Measurements from ENCODE around the gene ITPKB.

Gene ITPKB

GRCh38 chr1:226638001-226638601 lies 101.0 kb downstream of the ITPKB start:
- no peaks in the 10 kb centered on the region for H3K27me3 ChIP-seq (ENCODE audit: insufficient read depth, poor library complexity, severe bottlenecking)
- no peak overlapping the region for H3K27ac ChIP-seq (replicated peaks)
- H3K4me3 ChIP-seq (replicated peaks; ENCODE audit: insufficient read depth, low read length): no peak overlapping the region
- TF ChIP-seq SPI1 (IDR thresholded peaks at IDR 0.05; ENCODE audit: borderline replicate concordance, low read depth) (no peak), GABPA (IDR thresholded peaks at IDR 0.05; ENCODE audit: low read depth) (no peak), REST (IDR thresholded peaks at IDR 0.05; ENCODE audit: insufficient replicate concordance, low read depth) (no peak), CTCF (IDR thresholded peaks at IDR 0.05; ENCODE audit: insufficient read depth, low read length) (no peak), POLR2AphosphoS5 (IDR thresholded peaks at IDR 0.05; ENCODE audit: low read depth) (no peak)
- no peak for DNase-seq (ENCODE audit: low read depth in 1 of 2, low spot score in 1 of 2)

GRCh38 chr1:226637147-226637935 lies 101.7 kb downstream of the ITPKB start:
- no peak for TF ChIP-seq SPI1 (IDR thresholded peaks at IDR 0.05; ENCODE audit: borderline replicate concordance, low read depth)
- no peak for TF ChIP-seq CTCF (IDR thresholded peaks at IDR 0.05; ENCODE audit: insufficient read depth, low read length)
- TF ChIP-seq REST (IDR thresholded peaks at IDR 0.05; ENCODE audit: insufficient replicate concordance, low read depth): no peak
- no peak for TF ChIP-seq GABPA (IDR thresholded peaks at IDR 0.05; ENCODE audit: low read depth)
- TF ChIP-seq POLR2AphosphoS5 (IDR thresholded peaks at IDR 0.05; ENCODE audit: low read depth): no peak
- Histone ChIP-seq H3K27me3 (ENCODE audit: insufficient read depth, poor library complexity, severe bottlenecking) (no peaks in the 10 kb centered on the region), H3K27ac (replicated peaks) (no peak overlapping the region), H3K4me3 (replicated peaks; ENCODE audit: insufficient read depth, low read length) (no peak overlapping the region)
- DNase-seq (ENCODE audit: low read depth in 1 of 2, low spot score in 1 of 2): no peak

GRCh38 chr1:226636847-226637096 lies 102.3 kb downstream of the ITPKB start:
- no peak overlapping the region for H3K27ac ChIP-seq (replicated peaks)
- no peak for TF ChIP-seq SPI1 (IDR thresholded peaks at IDR 0.05; ENCODE audit: borderline replicate concordance, low read depth)
- no peak for TF ChIP-seq REST (IDR thresholded peaks at IDR 0.05; ENCODE audit: insufficient replicate concordance, low read depth)
- no peak for TF ChIP-seq CTCF (IDR thresholded peaks at IDR 0.05; ENCODE audit: insufficient read depth, low read length)

More at GRCh38 chr1:226636847-226637096, 102.3 kb downstream of the ITPKB start:
- Histone ChIP-seq H3K27me3 (ENCODE audit: insufficient read depth, poor library complexity, severe bottlenecking) (no peaks in the 10 kb centered on the region), H3K4me3 (replicated peaks; ENCODE audit: insufficient read depth, low read length) (no peak overlapping the region)
- DNase-seq (ENCODE audit: low read depth in 1 of 2, low spot score in 1 of 2): no peak
